ENCODE data around the gene HDAC4.

The HDAC4 gene

DNA sequence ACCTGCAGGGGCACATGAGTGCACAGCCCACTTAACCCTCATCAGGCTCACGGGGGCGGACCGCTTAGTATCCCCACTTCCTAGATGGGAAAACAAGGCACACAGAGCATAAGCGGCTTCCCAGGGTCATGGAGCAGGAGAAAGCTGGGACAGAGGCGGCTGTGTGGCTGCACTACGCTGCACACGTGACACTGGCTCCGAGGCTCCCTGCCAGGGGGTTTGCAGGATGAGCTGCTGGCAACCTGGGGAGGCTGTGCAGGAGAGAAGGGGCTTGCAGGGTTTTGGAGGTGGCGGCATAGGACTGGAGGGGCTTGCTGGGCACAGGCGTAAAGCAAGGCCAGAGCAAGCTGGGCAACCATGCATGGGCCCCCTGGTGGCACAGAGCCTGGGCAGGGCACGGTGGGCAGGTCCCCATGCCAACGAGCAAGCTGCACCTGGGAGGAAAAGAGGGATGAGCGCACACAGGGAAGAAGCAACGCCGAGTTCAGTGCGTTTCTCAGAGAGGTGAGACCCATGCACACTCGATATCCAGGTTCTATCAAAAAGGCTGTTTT lies 268.6 kb downstream of the HDAC4 start:
- no peak overlapping the region for H3K27ac ChIP-seq (ENCODE audit: low read depth, low read length)
- H3K9me3 ChIP-seq (ENCODE audit: control insufficient read depth in 1 of 2, low read length in 2 of 2), result no peaks in the 10 kb centered on the region
- no peak overlapping the region for H3K4me3 ChIP-seq (ENCODE audit: low read depth in 1 of 2, low read length in 2 of 2)
- H3K27me3 ChIP-seq (ENCODE audit: control insufficient read depth in 1 of 2, insufficient read depth in 2 of 2, low read length in 2 of 2), result no peaks in the 10 kb centered on the region
- no peak overlapping the region for H3K9ac ChIP-seq (ENCODE audit: low read depth in 1 of 2, low read length in 2 of 2)
- H3K36me3 ChIP-seq (ENCODE audit: control insufficient read depth in 1 of 2, insufficient read depth in 2 of 2, low read length in 2 of 2), result peaks cover 32 to 63% of the 10 kb centered on the region in 2 donors
- H3K4me1 ChIP-seq (ENCODE audit: control insufficient read depth in 1 of 2, insufficient read depth in 2 of 2, low read length in 2 of 2), result no peaks in the 10 kb centered on the region

DNA sequence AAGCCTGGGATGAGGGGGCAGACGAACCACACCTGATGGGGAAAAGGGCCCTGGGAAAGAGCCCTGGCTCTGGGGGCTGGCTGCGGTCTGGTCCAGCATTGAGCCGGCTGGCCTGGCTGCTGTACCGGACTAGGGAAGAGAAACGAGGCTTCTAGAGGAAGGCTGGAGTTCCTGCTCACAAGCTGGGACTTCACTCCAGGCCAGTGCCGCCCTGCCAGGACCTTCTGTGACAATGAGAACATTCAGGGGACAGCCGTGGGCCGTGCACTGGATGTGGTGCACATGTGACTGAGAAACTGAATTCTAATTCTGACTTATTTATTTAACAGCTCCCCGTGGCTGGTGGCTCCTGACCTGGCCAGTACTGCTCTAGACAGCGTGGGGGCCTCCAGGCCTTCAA lies 269.3 kb downstream of the HDAC4 start:
- Histone ChIP-seq H3K27ac (ENCODE audit: low read depth, low read length) (no peak overlapping the region), H3K27me3 (ENCODE audit: control insufficient read depth in 1 of 2, insufficient read depth in 2 of 2, low read length in 2 of 2) (no peaks in the 10 kb centered on the region), H3K9me3 (ENCODE audit: control insufficient read depth in 1 of 2, low read length in 2 of 2) (no peaks in the 10 kb centered on the region), H3K4me3 (ENCODE audit: low read depth in 1 of 2, low read length in 2 of 2) (no peak overlapping the region), H3K36me3 (ENCODE audit: control insufficient read depth in 1 of 2, insufficient read depth in 2 of 2, low read length in 2 of 2) (peaks cover 29 to 69% of the 10 kb centered on the region in 2 donors), H3K9ac (ENCODE audit: low read depth in 1 of 2, low read length in 2 of 2) (no peak overlapping the region), H3K4me1 (ENCODE audit: control insufficient read depth in 1 of 2, insufficient read depth in 2 of 2, low read length in 2 of 2) (no peaks in the 10 kb centered on the region)

DNA sequence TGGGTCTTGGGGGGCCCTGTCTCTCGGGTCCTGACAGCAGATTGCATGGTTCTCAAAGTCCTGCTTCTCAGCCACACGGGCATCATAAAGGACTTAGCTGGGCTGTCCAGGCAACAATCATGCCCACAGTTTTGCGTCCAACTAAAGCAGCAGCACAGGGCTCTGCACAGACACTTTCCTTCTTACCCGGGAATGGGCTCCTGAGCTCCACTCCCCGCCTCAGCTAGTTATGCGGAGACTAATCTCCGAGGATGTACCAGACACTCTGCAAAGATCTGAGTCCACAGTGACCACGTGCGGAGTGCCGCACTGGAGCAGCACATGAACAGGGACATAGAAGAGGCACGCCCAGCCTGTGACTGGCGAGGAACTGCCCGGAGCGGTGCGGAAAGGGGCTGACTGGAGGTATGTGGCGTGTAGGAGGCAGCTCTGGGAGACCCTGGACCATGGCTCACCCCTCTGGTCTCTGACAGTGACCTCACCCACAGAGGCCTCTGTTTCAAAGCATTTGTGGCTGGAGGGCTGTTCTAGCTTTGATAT lies 270.0 kb downstream of the HDAC4 start:
- H3K27me3 ChIP-seq (ENCODE audit: control insufficient read depth in 1 of 2, insufficient read depth in 2 of 2, low read length in 2 of 2), result no peaks in the 10 kb centered on the region
- no peak overlapping the region for H3K9ac ChIP-seq (ENCODE audit: low read depth in 1 of 2, low read length in 2 of 2)
- no peak overlapping the region for H3K27ac ChIP-seq (ENCODE audit: low read depth, low read length)
- no peak overlapping the region for H3K4me3 ChIP-seq (ENCODE audit: low read depth in 1 of 2, low read length in 2 of 2)
- H3K36me3 ChIP-seq (ENCODE audit: control insufficient read depth in 1 of 2, insufficient read depth in 2 of 2, low read length in 2 of 2), result peaks cover 27 to 69% of the 10 kb centered on the region in 2 donors
- no peaks in the 10 kb centered on the region for H3K4me1 ChIP-seq (ENCODE audit: control insufficient read depth in 1 of 2, insufficient read depth in 2 of 2, low read length in 2 of 2)
- no peaks in the 10 kb centered on the region for H3K9me3 ChIP-seq (ENCODE audit: control insufficient read depth in 1 of 2, low read length in 2 of 2)

DNA sequence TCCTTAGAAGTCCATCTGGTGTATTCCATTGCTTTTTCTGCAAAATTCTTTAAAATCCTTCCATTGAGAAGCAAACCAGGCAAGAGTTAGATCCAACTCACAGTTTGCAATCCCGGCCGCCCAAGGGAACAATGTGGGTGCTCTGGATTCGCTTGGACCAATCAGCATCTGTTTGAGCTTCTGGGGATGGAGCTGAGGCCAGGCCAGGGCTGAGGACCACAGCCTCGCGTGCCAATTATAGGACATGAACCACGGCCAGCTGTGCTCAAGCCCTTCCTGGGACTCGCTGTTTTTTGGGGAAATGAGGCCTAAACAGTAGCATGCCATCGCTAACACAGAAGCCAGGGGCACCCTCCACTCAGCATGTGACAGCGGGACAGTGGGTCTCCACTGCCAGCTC lies 270.8 kb downstream of the HDAC4 start:
- Histone ChIP-seq H3K27me3 (ENCODE audit: control insufficient read depth in 1 of 2, insufficient read depth in 2 of 2, low read length in 2 of 2) (no peaks in the 10 kb centered on the region), H3K9me3 (ENCODE audit: control insufficient read depth in 1 of 2, low read length in 2 of 2) (no peaks in the 10 kb centered on the region), H3K36me3 (ENCODE audit: control insufficient read depth in 1 of 2, insufficient read depth in 2 of 2, low read length in 2 of 2) (peaks cover 35 to 70% of the 10 kb centered on the region in 2 donors), H3K27ac (ENCODE audit: low read depth, low read length) (no peak overlapping the region), H3K4me3 (ENCODE audit: low read depth in 1 of 2, low read length in 2 of 2) (no peak overlapping the region), H3K4me1 (ENCODE audit: control insufficient read depth in 1 of 2, insufficient read depth in 2 of 2, low read length in 2 of 2) (no peaks in the 10 kb centered on the region), H3K9ac (ENCODE audit: low read depth in 1 of 2, low read length in 2 of 2) (no peak overlapping the region)

DNA sequence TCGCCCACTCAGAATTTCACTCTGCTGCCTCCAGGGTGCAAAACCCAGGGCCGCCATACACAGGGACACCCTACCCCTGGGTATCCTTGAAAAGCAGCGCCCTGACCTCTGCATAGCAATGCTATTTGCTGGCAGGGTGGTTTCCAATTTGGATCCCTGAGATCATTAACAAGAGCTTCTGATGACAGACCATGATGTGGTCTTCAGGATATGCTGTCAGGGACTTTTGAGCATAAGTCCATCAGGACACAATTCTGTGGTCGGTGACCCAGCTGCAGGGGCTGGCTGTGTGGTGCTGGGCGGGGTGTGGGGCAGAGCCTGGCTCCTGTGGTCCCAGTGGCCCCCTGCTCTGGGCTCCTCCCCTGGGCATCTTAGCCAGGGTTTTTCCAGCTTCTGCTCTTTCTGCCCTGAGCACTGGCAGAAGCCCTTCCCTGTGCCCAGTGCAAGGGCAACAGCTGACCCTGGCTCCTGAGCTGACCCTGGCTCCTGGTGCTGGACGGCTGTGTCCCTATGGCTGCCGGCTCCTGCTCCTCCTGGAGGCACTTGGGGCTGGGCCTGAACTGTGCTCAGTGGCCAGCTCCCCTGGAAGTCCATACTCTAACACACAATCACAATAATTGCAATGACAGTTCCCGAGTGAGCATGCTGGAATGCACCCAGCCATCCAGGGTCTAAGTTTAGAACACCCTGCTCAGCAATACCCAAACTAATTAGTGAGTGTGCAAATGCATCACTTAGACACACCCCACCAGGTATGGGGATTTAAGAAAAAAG lies 271.5 kb downstream of the HDAC4 start:
- Histone ChIP-seq H3K27ac (ENCODE audit: low read depth, low read length) (no peak overlapping the region), H3K4me3 (ENCODE audit: low read depth in 1 of 2, low read length in 2 of 2) (no peak overlapping the region), H3K27me3 (ENCODE audit: control insufficient read depth in 1 of 2, insufficient read depth in 2 of 2, low read length in 2 of 2) (no peaks in the 10 kb centered on the region), H3K36me3 (ENCODE audit: control insufficient read depth in 1 of 2, insufficient read depth in 2 of 2, low read length in 2 of 2) (peaks cover 33 to 73% of the 10 kb centered on the region in 2 donors), H3K4me1 (ENCODE audit: control insufficient read depth in 1 of 2, insufficient read depth in 2 of 2, low read length in 2 of 2) (no peaks in the 10 kb centered on the region), H3K9ac (ENCODE audit: low read depth in 1 of 2, low read length in 2 of 2) (no peak overlapping the region), H3K9me3 (ENCODE audit: control insufficient read depth in 1 of 2, low read length in 2 of 2) (peaks cover 0 to 4% of the 10 kb centered on the region in 2 donors)

DNA sequence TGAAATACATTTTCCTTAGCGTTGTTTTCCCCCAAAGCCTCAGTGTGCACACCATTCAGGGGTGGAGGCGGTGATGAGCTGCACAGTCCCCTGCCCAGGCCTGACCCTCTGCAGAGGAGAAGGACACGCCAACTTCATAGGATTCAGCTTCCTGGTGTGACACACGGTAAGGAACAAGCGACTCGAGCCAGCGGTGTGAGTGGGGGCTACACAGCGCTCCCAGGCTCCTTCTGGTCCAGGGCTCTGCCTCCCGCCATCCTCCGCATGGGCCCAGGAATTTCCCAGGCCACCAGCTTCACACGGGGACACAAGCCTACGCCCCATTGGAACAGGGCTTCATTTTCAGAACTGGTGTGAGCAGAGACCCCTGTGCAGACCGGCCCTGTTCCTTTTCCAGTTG lies 272.1 kb downstream of the HDAC4 start:
- no peak overlapping the region for H3K9ac ChIP-seq (ENCODE audit: low read depth in 1 of 2, low read length in 2 of 2)
- no peak overlapping the region for H3K4me3 ChIP-seq (ENCODE audit: low read depth in 1 of 2, low read length in 2 of 2)
- H3K4me1 ChIP-seq (ENCODE audit: control insufficient read depth in 1 of 2, insufficient read depth in 2 of 2, low read length in 2 of 2), result no peaks in the 10 kb centered on the region
- H3K27me3 ChIP-seq (ENCODE audit: control insufficient read depth in 1 of 2, insufficient read depth in 2 of 2, low read length in 2 of 2), result no peaks in the 10 kb centered on the region
- no peak overlapping the region for H3K27ac ChIP-seq (ENCODE audit: low read depth, low read length)
- H3K9me3 ChIP-seq (ENCODE audit: control insufficient read depth in 1 of 2, low read length in 2 of 2), result peaks cover 0 to 4% of the 10 kb centered on the region in 2 donors
- H3K36me3 ChIP-seq (ENCODE audit: control insufficient read depth in 1 of 2, insufficient read depth in 2 of 2, low read length in 2 of 2), result peaks cover 28 to 72% of the 10 kb centered on the region in 2 donors

DNA sequence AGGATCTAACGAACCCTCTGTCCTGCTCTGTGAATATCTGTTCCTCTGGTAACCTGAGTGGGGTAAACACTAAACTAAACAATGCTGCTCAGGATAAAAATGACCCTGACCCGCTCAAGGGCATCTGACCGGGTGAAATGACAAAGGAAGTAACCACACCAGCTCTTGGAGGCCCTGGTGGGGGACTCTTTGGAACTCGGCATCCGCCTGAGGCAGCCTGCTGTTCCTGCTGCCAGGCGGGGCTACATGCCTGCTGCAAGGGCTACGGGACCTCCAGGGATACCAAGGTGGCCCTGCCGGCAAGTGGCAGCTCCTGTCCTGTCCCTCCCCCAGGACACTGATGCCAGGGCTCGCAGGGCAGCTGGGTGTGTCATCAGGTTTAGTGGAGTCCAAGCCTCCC lies 273.3 kb downstream of the HDAC4 start:
- Histone ChIP-seq H3K9me3 (ENCODE audit: control insufficient read depth in 1 of 2, low read length in 2 of 2) (peaks cover 0 to 4% of the 10 kb centered on the region in 2 donors), H3K36me3 (ENCODE audit: control insufficient read depth in 1 of 2, insufficient read depth in 2 of 2, low read length in 2 of 2) (peaks cover 20 to 62% of the 10 kb centered on the region in 2 donors), H3K9ac (ENCODE audit: low read depth in 1 of 2, low read length in 2 of 2) (no peak overlapping the region), H3K27me3 (ENCODE audit: control insufficient read depth in 1 of 2, insufficient read depth in 2 of 2, low read length in 2 of 2) (no peaks in the 10 kb centered on the region), H3K4me1 (ENCODE audit: control insufficient read depth in 1 of 2, insufficient read depth in 2 of 2, low read length in 2 of 2) (no peaks in the 10 kb centered on the region), H3K4me3 (ENCODE audit: low read depth in 1 of 2, low read length in 2 of 2) (no peak overlapping the region), H3K27ac (ENCODE audit: low read depth, low read length) (no peak overlapping the region)

DNA sequence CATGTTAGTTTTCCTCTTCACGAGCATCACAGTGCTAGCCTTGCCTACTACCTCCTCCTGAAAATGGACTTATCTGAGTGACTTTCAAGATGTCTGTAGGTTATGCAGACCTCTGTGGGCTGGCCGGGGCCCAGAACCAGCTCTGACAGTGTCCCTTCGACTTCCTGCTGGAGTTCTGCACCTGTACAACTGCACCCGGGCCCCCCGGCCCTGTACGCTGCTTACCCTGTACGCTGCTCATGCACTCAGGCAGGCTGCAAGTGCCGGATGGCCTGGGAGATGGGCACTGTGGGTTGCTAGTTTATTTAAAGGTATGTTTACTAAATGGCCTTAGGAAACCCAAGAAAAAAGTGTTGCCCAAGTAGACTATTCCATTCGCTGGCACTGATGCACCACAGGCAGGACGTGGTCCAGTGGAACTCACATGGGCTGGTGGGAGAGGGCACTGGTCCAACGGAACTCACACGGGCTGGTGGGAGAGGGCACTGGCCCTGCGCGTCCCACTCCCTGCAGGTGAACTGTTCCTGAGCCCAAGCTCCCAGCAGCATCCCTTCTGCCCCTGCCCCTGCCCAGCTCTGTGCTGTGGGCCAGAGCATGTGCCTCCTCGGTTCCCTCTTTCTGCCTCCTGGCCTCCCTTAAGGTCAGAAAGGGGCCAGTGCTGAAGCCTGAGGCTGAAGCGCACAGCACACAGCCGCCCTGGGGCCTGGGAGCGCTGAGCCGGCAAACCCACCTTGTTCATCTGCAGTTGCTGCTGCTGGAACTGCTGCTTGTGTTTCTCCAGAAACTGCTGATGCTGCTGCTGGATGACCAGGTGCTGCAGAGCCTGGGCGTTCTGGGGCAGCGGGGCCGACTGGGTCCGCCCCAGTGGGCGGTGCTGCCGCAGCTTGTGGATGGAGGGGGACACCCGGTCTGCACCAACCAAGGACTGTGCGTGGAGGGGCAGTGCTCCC lies 274.8 kb downstream of the HDAC4 start:
- Histone ChIP-seq H3K36me3 (ENCODE audit: control insufficient read depth in 1 of 2, insufficient read depth in 2 of 2, low read length in 2 of 2) (peaks cover 20 to 50% of the 10 kb centered on the region in 2 donors), H3K4me1 (ENCODE audit: control insufficient read depth in 1 of 2, insufficient read depth in 2 of 2, low read length in 2 of 2) (no peaks in the 10 kb centered on the region)

DNA sequence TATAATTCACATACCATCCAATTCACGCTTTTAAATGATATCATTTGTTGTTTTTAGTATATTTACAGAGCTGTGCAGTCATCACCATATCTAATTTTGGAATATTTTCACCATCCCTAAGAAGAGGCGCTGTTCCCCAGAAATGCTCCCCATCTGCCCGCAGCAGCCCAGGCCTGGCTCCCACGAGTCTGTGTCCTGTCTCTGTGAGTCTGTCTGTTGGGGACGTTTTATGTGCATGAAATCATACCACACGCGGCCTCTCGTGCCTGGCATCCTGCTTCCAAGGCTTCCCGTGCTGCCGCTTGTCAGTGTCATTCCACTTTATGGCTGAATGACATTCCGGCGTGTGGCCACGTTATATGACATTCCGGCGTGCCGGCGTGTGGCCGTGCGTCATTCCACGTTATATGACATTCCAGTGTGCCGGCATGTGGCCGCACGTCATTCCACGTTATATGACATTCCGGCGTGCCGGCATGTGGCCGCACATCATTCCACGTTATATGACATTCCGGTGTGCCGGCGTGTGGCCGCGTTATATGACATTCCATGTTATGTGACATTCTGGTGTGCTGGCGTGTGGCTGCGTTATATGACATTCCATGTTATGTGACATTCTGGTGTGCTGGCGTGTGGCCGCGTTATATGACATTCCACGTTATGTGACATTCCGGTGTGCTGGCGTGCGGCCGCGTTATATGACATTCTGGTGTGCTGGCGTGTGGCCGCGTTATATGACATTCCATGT lies 276.5 kb downstream of the HDAC4 start:
- H3K9ac ChIP-seq (ENCODE audit: low read depth in 1 of 2, low read length in 2 of 2), result no peak overlapping the region
- H3K9me3 ChIP-seq (ENCODE audit: control insufficient read depth in 1 of 2, low read length in 2 of 2), result peaks cover 0 to 4% of the 10 kb centered on the region in 2 donors
- H3K36me3 ChIP-seq (ENCODE audit: control insufficient read depth in 1 of 2, insufficient read depth in 2 of 2, low read length in 2 of 2), result peaks cover 20 to 38% of the 10 kb centered on the region in 2 donors
- no peak overlapping the region for H3K27ac ChIP-seq (ENCODE audit: low read depth, low read length)
- no peak overlapping the region for H3K4me3 ChIP-seq (ENCODE audit: low read depth in 1 of 2, low read length in 2 of 2)
- no peaks in the 10 kb centered on the region for H3K4me1 ChIP-seq (ENCODE audit: control insufficient read depth in 1 of 2, insufficient read depth in 2 of 2, low read length in 2 of 2)
- no peaks in the 10 kb centered on the region for H3K27me3 ChIP-seq (ENCODE audit: control insufficient read depth in 1 of 2, insufficient read depth in 2 of 2, low read length in 2 of 2)

More for the DNA sequence above, 274.8 kb downstream of the HDAC4 start:
- Histone ChIP-seq H3K4me3 (ENCODE audit: low read depth in 1 of 2, low read length in 2 of 2) (no peak overlapping the region), H3K27me3 (ENCODE audit: control insufficient read depth in 1 of 2, insufficient read depth in 2 of 2, low read length in 2 of 2) (no peaks in the 10 kb centered on the region), H3K9me3 (ENCODE audit: control insufficient read depth in 1 of 2, low read length in 2 of 2) (peaks cover 0 to 4% of the 10 kb centered on the region in 2 donors), H3K9ac (ENCODE audit: low read depth in 1 of 2, low read length in 2 of 2) (no peak overlapping the region), H3K27ac (ENCODE audit: low read depth, low read length) (no peak overlapping the region)
